SK-N-SH treated with all-trans-retinoic acid at 6 μM for 48 hours (cell line): ENCODE data around the gene GTPBP3.

Source experiments
- ATAC-seq: fragments of 200-7000 bp; cut with Tn5 transposase; 3 replicates; pipeline ENCODE4 v1.9.1; 2020; ENCODE audit warnings: mild to moderate bottlenecking, moderate library complexity
- ARNTL ChIP-seq: fragments of 450-650 bp; formaldehyde crosslinking; IDR thresholded peaks from 2 replicates; pipeline ENCODE4 v1.5.0; 2020; ENCODE audit warnings: low read depth, mild to moderate bottlenecking, moderate library complexity, borderline replicate concordance
- CSDC2 ChIP-seq: fragments of 250-450 bp; sonication (Bioruptor Pico); IDR thresholded peaks from 2 replicates; pipeline ENCODE4 v1.5.0; 2020; ENCODE audit warnings: mild to moderate bottlenecking, moderate library complexity
- ESRRG ChIP-seq: fragments of 250-450 bp; sonication (Bioruptor Pico); IDR thresholded peaks from 2 replicates; pipeline ENCODE4 v1.6.1; 2021; ENCODE audit warnings: mild to moderate bottlenecking
- GLIS3 ChIP-seq: fragments of 250-450 bp; sonication (Bioruptor Pico); IDR thresholded peaks from 2 replicates; pipeline ENCODE4 v1.5.0; 2020; ENCODE audit warnings: mild to moderate bottlenecking, moderate library complexity
- OSR1 ChIP-seq: fragments of 250-450 bp; sonication (Bioruptor Pico); IDR thresholded peaks from 2 replicates; pipeline ENCODE4 v1.8.0; 2022; ENCODE audit warnings: moderate library complexity, mild to moderate bottlenecking, inconsistent platforms
- RARB ChIP-seq: fragments of 250-450 bp; sonication (Bioruptor Pico); IDR thresholded peaks from 2 replicates; pipeline ENCODE4 v1.8.0; 2021; ENCODE audit warnings: mild to moderate bottlenecking, moderate library complexity
- SNAI2 ChIP-seq: fragments of 250-450 bp; sonication (Bioruptor Pico); IDR thresholded peaks from 2 replicates; pipeline ENCODE4 v1.5.0; 2020; ENCODE audit warnings: mild to moderate bottlenecking, moderate library complexity
- TCF4 ChIP-seq: fragments of 250-450 bp; sonication (Bioruptor Pico); IDR thresholded peaks from 2 replicates; pipeline ENCODE4 v1.8.0; 2021; ENCODE audit warnings: mild to moderate bottlenecking, moderate library complexity, borderline replicate concordance
- TOX ChIP-seq: fragments of 250-450 bp; sonication (Bioruptor Pico); IDR thresholded peaks from 2 replicates; pipeline ENCODE4 v1.8.0; 2021; ENCODE audit warnings: mild to moderate bottlenecking, moderate library complexity, borderline replicate concordance
- ZC3H10 ChIP-seq: fragments of 250-450 bp; sonication (Bioruptor Pico); IDR thresholded peaks from 2 replicates; pipeline ENCODE4 v1.5.1; 2021; ENCODE audit warnings: mild to moderate bottlenecking, moderate library complexity
- ZFP3 ChIP-seq: fragments of 250-450 bp; sonication (Bioruptor Pico); IDR thresholded peaks from 2 replicates; pipeline ENCODE4 v1.5.0; 2020; ENCODE audit warnings: mild to moderate bottlenecking, moderate library complexity
- ZFP30 ChIP-seq: fragments of 450-650 bp; formaldehyde crosslinking; IDR thresholded peaks from 2 replicates; pipeline ENCODE4 v1.5.0; 2022; ENCODE audit warnings: mild to moderate bottlenecking, moderate library complexity
- ZNF565 ChIP-seq: fragments of 450-650 bp; formaldehyde crosslinking; conservative IDR thresholded peaks from 2 replicates; pipeline ENCODE4 v1.5.0; 2020; ENCODE audit warnings: low read depth, mild to moderate bottlenecking, moderate library complexity
- ZNF70 ChIP-seq: fragments of 450-650 bp; formaldehyde crosslinking; IDR thresholded peaks from 2 replicates; pipeline ENCODE4 v1.5.0; 2020; ENCODE audit warnings: mild to moderate bottlenecking, moderate library complexity
- ZNF8 ChIP-seq: fragments of 450-650 bp; formaldehyde crosslinking; IDR thresholded peaks from 2 replicates; pipeline ENCODE4 v1.5.0; 2020; ENCODE audit warnings: mild to moderate bottlenecking, moderate library complexity
- TF ChIP-seq, protein P1 (sequence below): fragments of 250-450 bp; sonication (Bioruptor Pico); IDR thresholded peaks from 2 replicates; pipeline ENCODE4 v1.8.0; 2021; ENCODE audit warnings: low read depth, mild to moderate bottlenecking, moderate library complexity, borderline replicate concordance
- TF ChIP-seq, protein P2 (sequence below): fragments of 250-450 bp; sonication (Bioruptor Pico); IDR thresholded peaks from 2 replicates; pipeline ENCODE4 v1.8.0; 2020; ENCODE audit warnings: mild to moderate bottlenecking, moderate library complexity, borderline replicate concordance
- TF ChIP-seq, protein P3 (sequence below): fragments of 250-450 bp; sonication (Bioruptor Pico); IDR thresholded peaks from 2 replicates; pipeline ENCODE4 v1.5.1; 2020; ENCODE audit warnings: low read depth, mild to moderate bottlenecking, moderate library complexity
- TF ChIP-seq, protein P4 (sequence below): fragments of 250-450 bp; sonication (Bioruptor Pico); IDR thresholded peaks from 2 replicates; pipeline ENCODE4 v1.5.1; 2021; ENCODE audit warnings: mild to moderate bottlenecking, moderate library complexity

GTPBP3 gene

DNA sequence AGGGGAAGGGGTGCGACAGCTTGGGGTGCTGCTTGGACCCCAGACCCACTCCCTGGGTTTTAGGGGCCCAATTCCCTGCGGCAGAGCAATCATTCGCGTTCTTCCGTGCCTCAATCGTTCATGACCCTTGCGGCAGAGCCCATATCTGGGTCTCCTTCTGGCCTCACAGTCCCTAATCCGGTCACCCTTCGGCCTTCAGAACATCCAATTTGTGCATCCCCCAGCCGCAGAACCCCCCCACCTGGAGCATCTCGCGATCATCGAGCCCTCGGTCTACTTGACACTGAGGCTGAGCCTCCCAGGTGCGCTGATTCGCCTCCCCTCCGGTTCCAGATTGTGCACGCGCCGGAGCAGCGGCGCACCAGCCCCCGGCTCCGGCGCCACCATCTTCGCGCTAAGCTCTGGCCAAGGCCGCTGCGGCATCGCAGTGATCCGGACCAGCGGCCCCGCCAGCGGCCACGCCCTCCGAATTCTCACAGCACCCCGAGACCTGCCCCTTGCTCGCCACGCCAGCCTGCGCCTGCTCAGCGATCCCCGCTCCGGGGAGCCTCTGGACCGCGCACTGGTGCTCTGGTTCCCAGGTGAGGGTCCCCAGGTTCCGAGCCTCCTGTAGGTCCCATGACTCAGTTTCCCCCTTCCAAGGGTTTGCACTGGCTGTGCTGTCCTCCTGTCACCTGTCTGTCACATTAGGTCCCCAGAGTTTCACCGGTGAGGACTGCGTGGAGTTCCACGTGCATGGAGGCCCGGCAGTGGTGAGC, 501 bp downstream of the GTPBP3 start:
- peak; percentile 2 for ATAC-seq
- TF ChIP-seq, protein P1, sequence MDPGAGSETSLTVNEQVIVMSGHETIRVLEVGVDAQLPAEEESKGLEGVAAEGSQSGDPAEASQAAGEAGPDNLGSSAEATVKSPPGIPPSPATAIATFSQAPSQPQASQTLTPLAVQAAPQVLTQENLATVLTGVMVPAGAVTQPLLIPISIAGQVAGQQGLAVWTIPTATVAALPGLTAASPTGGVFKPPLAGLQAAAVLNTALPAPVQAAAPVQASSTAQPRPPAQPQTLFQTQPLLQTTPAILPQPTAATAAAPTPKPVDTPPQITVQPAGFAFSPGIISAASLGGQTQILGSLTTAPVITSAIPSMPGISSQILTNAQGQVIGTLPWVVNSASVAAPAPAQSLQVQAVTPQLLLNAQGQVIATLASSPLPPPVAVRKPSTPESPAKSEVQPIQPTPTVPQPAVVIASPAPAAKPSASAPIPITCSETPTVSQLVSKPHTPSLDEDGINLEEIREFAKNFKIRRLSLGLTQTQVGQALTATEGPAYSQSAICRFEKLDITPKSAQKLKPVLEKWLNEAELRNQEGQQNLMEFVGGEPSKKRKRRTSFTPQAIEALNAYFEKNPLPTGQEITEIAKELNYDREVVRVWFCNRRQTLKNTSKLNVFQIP: no peak
- TF ChIP-seq ARNTL (CRISPR knock-in tag): no peak
- TF ChIP-seq RARB (CRISPR knock-in tag): no peak
- TF ChIP-seq ZC3H10 (CRISPR knock-in tag): no peak
- TF ChIP-seq ZFP30 (CRISPR knock-in tag): no peak
- no peak for TF ChIP-seq SNAI2 (CRISPR knock-in tag)
- no peak for TF ChIP-seq ZNF565 (CRISPR knock-in tag)
- TF ChIP-seq ZNF8 (CRISPR knock-in tag): no peak
- no peak for TF ChIP-seq ZNF70
- TF ChIP-seq, protein P2, sequence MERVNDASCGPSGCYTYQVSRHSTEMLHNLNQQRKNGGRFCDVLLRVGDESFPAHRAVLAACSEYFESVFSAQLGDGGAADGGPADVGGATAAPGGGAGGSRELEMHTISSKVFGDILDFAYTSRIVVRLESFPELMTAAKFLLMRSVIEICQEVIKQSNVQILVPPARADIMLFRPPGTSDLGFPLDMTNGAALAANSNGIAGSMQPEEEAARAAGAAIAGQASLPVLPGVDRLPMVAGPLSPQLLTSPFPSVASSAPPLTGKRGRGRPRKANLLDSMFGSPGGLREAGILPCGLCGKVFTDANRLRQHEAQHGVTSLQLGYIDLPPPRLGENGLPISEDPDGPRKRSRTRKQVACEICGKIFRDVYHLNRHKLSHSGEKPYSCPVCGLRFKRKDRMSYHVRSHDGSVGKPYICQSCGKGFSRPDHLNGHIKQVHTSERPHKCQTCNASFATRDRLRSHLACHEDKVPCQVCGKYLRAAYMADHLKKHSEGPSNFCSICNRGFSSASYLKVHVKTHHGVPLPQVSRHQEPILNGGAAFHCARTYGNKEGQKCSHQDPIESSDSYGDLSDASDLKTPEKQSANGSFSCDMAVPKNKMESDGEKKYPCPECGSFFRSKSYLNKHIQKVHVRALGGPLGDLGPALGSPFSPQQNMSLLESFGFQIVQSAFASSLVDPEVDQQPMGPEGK: no peak
- TF ChIP-seq GLIS3 (CRISPR knock-in tag): no peak
- TF ChIP-seq, protein P3, sequence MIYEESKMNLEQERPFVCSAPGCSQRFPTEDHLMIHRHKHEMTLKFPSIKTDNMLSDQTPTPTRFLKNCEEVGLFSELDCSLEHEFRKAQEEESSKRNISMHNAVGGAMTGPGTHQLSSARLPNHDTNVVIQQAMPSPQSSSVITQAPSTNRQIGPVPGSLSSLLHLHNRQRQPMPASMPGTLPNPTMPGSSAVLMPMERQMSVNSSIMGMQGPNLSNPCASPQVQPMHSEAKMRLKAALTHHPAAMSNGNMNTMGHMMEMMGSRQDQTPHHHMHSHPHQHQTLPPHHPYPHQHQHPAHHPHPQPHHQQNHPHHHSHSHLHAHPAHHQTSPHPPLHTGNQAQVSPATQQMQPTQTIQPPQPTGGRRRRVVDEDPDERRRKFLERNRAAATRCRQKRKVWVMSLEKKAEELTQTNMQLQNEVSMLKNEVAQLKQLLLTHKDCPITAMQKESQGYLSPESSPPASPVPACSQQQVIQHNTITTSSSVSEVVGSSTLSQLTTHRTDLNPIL: no peak

DNA sequence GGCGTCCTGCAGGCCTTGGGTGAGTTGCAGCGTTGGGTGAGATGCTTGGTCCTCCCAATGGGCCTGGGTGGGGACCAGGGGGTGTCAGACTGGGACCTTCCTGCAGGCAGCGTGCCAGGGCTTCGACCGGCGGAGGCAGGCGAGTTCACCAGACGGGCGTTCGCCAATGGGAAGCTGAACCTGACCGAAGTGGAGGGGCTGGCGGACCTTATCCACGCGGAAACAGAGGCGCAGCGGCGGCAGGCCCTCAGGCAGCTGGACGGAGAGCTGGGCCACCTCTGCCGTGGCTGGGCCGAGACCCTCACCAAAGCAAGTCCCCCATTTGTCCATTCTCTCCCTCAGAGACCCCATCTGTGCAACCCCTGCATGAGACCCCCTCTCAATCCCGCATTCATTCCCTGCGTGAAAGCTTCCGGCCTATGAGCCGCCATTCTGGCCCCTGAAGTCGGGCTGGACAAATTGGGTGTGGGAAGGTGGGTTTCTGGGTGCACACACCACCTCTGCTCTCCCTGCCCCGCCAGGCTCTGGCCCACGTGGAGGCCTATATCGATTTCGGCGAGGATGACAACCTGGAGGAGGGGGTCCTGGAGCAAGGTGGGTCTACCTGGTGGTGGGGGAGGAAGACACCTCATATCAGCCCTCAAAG, 1.2 kb downstream of the GTPBP3 start:
- no peak for TF ChIP-seq ZFP30 (CRISPR knock-in tag)
- TF ChIP-seq, protein P1: no peak
- TF ChIP-seq ARNTL (CRISPR knock-in tag): no peak
- no peak for TF ChIP-seq ZNF565 (CRISPR knock-in tag)
- TF ChIP-seq, protein P4, sequence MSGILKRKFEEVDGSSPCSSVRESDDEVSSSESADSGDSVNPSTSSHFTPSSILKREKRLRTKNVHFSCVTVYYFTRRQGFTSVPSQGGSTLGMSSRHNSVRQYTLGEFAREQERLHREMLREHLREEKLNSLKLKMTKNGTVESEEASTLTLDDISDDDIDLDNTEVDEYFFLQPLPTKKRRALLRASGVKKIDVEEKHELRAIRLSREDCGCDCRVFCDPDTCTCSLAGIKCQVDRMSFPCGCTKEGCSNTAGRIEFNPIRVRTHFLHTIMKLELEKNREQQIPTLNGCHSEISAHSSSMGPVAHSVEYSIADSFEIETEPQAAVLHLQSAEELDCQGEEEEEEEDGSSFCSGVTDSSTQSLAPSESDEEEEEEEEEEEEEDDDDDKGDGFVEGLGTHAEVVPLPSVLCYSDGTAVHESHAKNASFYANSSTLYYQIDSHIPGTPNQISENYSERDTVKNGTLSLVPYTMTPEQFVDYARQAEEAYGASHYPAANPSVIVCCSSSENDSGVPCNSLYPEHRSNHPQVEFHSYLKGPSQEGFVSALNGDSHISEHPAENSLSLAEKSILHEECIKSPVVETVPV (CRISPR knock-in tag): no peak
- TF ChIP-seq GLIS3 (CRISPR knock-in tag): no peak
- TF ChIP-seq, protein P3: no peak
- TF ChIP-seq ZFP3 (CRISPR knock-in tag): no peak
- TF ChIP-seq CSDC2 (CRISPR knock-in tag): no peak
- TF ChIP-seq ZNF70: no peak
- TF ChIP-seq ZC3H10 (CRISPR knock-in tag): no peak
- TF ChIP-seq SNAI2 (CRISPR knock-in tag): no peak
- TF ChIP-seq ESRRG (CRISPR knock-in tag): no peak
- TF ChIP-seq OSR1 (CRISPR knock-in tag): no peak
- no peak for TF ChIP-seq TCF4 (CRISPR knock-in tag)
- TF ChIP-seq TOX (CRISPR knock-in tag): no peak
- no peak for ATAC-seq
